Measurements from ENCODE around the gene STK38. TPM values are rescaled to one million over a fixed set of nuclear protein-coding genes. Genes with fewer than 3 reads are reported as not detected.

STK38 gene
- total and polyA plus RNA-seq, 2 donors, result 20.0 to 50.0 TPM

DNA sequence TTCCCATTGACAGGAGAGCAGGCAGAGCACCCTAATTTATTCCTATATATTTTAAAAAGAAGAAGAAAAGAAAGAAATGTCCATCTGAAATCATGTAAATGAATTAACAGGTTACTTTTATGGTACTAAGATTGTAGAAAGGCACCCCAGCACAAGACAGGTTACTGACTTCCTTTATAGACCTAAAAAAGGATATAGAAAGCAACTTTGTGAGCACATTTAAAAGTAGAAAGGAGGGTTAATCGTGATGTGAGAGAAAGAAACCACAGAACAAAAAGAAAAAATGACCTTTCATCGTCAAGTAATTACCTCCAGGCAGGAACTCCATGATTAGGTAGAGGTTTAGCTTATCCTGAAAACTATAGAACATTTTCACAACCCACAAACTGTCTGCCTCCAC lies 29.9 kb downstream of the STK38 start:
- no peaks in the 10 kb centered on the region for H3K4me1 ChIP-seq (ENCODE audit: control insufficient read depth in 2 of 2, insufficient read depth in 2 of 2, low read length in 2 of 2)
- no peak overlapping the region for H3K27ac ChIP-seq (ENCODE audit: low read depth in 1 of 2, low read length in 1 of 2)
- no peak for DNase-seq (ENCODE audit: low read depth in 6 of 9, low spot score in 9 of 9)
- no peaks in the 10 kb centered on the region for H3K9me3 ChIP-seq (ENCODE audit: control insufficient read depth in 2 of 2, insufficient read depth in 1 of 2, low read length in 1 of 2)
- H3K27me3 ChIP-seq (ENCODE audit: control insufficient read depth in 2 of 2, insufficient read depth in 1 of 2, low read length in 1 of 2), result no peaks in the 10 kb centered on the region
- peaks cover 29 to 79% of the 10 kb centered on the region in 2 donors for H3K36me3 ChIP-seq (ENCODE audit: control insufficient read depth in 2 of 2, insufficient read depth in 2 of 2, low read length in 1 of 2)
- 66% methylated on average over 2 of the region's 2 CpGs for WGBS
- no peak overlapping the region for H3K4me3 ChIP-seq (ENCODE audit: low read length in 2 of 2)

DNA sequence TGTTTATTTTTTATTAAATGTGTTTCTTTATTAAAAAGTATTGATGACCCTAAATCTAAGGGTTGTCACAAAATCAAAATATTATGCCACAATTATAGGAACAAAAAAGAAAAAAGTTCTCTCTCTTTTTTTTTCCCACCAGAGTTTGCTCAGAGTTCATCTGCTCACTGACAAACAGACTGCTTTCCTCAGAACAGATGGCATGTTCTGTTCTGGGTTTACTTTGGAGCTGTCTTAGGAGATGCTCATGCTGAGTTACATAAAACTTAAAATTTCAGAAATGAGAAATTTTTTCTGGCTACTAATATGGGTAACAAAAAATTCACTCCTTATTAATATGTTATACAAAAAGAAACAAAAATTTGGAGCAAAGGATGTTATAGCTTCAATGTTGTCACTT lies 30.3 kb downstream of the STK38 start:
- H3K9me3 ChIP-seq (ENCODE audit: control insufficient read depth in 2 of 2, insufficient read depth in 1 of 2, low read length in 1 of 2), result no peaks in the 10 kb centered on the region
- H3K36me3 ChIP-seq (ENCODE audit: control insufficient read depth in 2 of 2, insufficient read depth in 2 of 2, low read length in 1 of 2), result peaks cover 30 to 78% of the 10 kb centered on the region in 2 donors
- no peak overlapping the region for H3K4me3 ChIP-seq (ENCODE audit: low read length in 2 of 2)

DNA sequence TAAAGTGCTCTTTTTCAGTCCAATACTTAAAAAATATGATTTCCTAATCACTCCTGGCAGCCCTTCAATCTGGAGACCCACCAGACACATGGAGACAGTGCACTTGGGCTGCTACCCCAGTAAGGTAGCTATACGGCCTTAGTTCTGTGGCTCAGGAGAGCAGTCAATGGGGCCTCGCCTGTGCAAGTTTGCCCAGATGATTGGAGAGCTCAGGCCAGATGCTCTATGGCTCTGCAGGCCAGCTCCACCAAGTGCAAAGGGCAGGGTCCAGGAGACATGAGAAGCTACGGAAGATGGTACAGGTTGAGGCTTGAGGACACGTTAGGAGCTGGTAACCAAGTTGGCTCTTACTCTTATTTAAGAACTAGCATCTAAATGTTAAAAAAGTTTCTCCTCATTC lies 30.7 kb downstream of the STK38 start:
- no peaks in the 10 kb centered on the region for H3K27me3 ChIP-seq (ENCODE audit: control insufficient read depth in 2 of 2, insufficient read depth in 1 of 2, low read length in 1 of 2)
- H3K27ac ChIP-seq (ENCODE audit: low read depth in 1 of 2, low read length in 1 of 2), result no peak overlapping the region
- H3K4me1 ChIP-seq (ENCODE audit: control insufficient read depth in 2 of 2, insufficient read depth in 2 of 2, low read length in 2 of 2), result no peaks in the 10 kb centered on the region
- DNase-seq (ENCODE audit: low read depth in 6 of 9, low spot score in 9 of 9), result no peak
- no peak overlapping the region for H3K4me3 ChIP-seq (ENCODE audit: low read length in 2 of 2)
- WGBS, result 97% methylated on average over 4 of the region's 4 CpGs
- no peaks in the 10 kb centered on the region for H3K9me3 ChIP-seq (ENCODE audit: control insufficient read depth in 2 of 2, insufficient read depth in 1 of 2, low read length in 1 of 2)
- H3K36me3 ChIP-seq (ENCODE audit: control insufficient read depth in 2 of 2, insufficient read depth in 2 of 2, low read length in 1 of 2), result peaks cover 33 to 76% of the 10 kb centered on the region in 2 donors

More for the DNA sequence above, 30.3 kb downstream of the STK38 start:
- Histone ChIP-seq H3K27me3 (ENCODE audit: control insufficient read depth in 2 of 2, insufficient read depth in 1 of 2, low read length in 1 of 2) (no peaks in the 10 kb centered on the region), H3K27ac (ENCODE audit: low read depth in 1 of 2, low read length in 1 of 2) (no peak overlapping the region), H3K4me1 (ENCODE audit: control insufficient read depth in 2 of 2, insufficient read depth in 2 of 2, low read length in 2 of 2) (no peaks in the 10 kb centered on the region)
- no peak for DNase-seq (ENCODE audit: low read depth in 6 of 9, low spot score in 9 of 9)

DNA sequence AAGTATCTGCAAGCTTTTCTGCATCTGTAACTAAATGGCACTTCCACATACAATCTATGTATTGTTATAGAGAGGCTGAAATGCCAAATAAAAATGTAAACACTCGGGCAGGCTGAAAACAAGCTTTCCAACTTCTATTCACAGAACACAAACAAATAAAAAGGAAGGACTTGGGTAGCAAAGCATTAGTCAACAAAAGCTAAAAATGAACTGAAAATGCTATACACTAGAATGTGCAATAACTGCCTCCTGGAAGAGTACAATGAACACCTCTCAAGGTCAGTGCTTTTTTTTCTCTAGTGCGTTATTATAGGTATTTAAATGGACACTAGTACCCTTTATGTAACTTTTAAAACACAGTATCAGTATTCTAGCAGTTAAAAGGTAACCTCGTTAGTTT lies 31.4 kb downstream of the STK38 start:
- Histone ChIP-seq H3K27me3 (ENCODE audit: control insufficient read depth in 2 of 2, insufficient read depth in 1 of 2, low read length in 1 of 2) (no peaks in the 10 kb centered on the region), H3K36me3 (ENCODE audit: control insufficient read depth in 2 of 2, insufficient read depth in 2 of 2, low read length in 1 of 2) (peaks cover 34 to 75% of the 10 kb centered on the region in 2 donors), H3K9me3 (ENCODE audit: control insufficient read depth in 2 of 2, insufficient read depth in 1 of 2, low read length in 1 of 2) (no peaks in the 10 kb centered on the region), H3K4me3 (ENCODE audit: low read length in 2 of 2) (no peak overlapping the region), H3K4me1 (ENCODE audit: control insufficient read depth in 2 of 2, insufficient read depth in 2 of 2, low read length in 2 of 2) (no peaks in the 10 kb centered on the region), H3K27ac (ENCODE audit: low read depth in 1 of 2, low read length in 1 of 2) (no peak overlapping the region)
- no peak for DNase-seq (ENCODE audit: low read depth in 6 of 9, low spot score in 9 of 9)
- 96% methylated on average over 3 of the region's 3 CpGs for WGBS

DNA sequence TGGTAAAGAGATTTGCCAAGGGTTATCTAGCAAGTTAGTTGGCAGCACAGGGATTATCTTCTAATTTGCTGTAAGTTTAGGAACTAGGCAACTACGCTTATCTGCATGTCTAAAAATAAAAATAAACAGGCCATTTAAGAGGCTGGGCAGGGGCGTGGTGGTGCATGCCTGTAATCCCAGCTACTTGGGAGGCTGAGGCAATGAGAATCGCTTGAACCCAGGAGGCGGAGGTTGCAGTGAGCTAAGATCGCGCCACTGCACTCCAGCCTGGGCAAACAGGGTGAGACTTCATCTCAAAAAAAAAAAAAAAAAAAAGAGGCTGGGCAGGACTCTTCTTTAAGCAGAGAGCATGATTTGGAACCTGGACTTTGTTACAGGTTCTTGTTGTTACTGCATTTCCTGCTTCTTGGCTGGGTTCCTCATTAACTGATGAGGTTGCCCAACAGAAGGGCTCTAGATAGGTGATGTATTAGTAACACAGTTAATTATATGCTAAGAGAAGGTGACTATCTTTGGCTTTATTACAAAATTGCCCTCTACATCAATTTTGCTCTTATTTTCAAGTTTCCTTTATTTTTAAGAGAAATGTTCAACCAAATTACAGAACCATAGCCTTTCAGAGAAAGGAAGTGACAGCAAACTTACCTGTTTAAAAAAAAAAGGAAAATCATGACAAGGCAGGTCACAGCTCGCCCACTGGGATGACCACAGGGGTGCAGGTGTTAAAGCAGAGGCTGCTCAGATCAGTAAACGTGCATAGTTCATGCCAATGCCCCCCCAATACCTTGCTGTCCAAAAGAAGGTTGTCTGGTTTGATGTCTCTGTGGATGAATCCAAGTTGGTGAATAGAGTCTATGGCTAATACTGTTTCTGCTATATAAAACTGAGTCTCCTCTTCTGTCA lies 32.5 kb downstream of the STK38 start:
- Histone ChIP-seq H3K4me3 (ENCODE audit: low read length in 2 of 2) (no peak overlapping the region), H3K27me3 (ENCODE audit: control insufficient read depth in 2 of 2, insufficient read depth in 1 of 2, low read length in 1 of 2) (no peaks in the 10 kb centered on the region), H3K27ac (ENCODE audit: low read depth in 1 of 2, low read length in 1 of 2) (no peak overlapping the region), H3K9me3 (ENCODE audit: control insufficient read depth in 2 of 2, insufficient read depth in 1 of 2, low read length in 1 of 2) (peaks cover 0 to 7% of the 10 kb centered on the region in 2 donors), H3K36me3 (ENCODE audit: control insufficient read depth in 2 of 2, insufficient read depth in 2 of 2, low read length in 1 of 2) (peaks cover 41 to 74% of the 10 kb centered on the region in 2 donors), H3K4me1 (ENCODE audit: control insufficient read depth in 2 of 2, insufficient read depth in 2 of 2, low read length in 2 of 2) (no peaks in the 10 kb centered on the region)
- no peak for DNase-seq (ENCODE audit: low read depth in 6 of 9, low spot score in 9 of 9)
- 95% methylated on average over 8 of the region's 8 CpGs for WGBS

DNA sequence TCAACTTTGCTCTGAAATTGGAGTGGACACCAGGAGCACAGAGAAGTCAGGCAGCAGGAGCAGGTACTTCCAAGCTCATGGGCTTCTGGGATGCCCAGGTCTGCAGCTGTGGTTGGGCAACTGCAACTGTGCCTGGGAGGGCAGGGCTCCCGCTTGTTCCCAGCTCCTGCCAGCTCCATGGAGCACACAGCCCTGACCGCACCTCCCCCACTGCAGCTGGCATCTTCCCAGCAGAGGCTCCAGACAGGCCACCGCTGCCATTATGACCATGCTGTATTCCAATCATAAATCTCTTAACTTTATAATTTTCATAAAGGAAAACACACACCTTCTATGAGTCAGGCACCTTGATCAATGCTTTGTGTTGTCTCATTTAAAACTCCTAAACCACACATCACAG lies 36.9 kb downstream of the STK38 start:
- Histone ChIP-seq H3K36me3 (ENCODE audit: control insufficient read depth in 2 of 2, insufficient read depth in 2 of 2, low read length in 1 of 2) (peaks cover 50 to 64% of the 10 kb centered on the region in 2 donors), H3K27me3 (ENCODE audit: control insufficient read depth in 2 of 2, insufficient read depth in 1 of 2, low read length in 1 of 2) (no peaks in the 10 kb centered on the region), H3K4me3 (ENCODE audit: low read length in 2 of 2) (no peak overlapping the region), H3K4me1 (ENCODE audit: control insufficient read depth in 2 of 2, insufficient read depth in 2 of 2, low read length in 2 of 2) (no peaks in the 10 kb centered on the region), H3K27ac (ENCODE audit: low read depth in 1 of 2, low read length in 1 of 2) (no peak overlapping the region), H3K9me3 (ENCODE audit: control insufficient read depth in 2 of 2, insufficient read depth in 1 of 2, low read length in 1 of 2) (peaks cover 0 to 11% of the 10 kb centered on the region in 2 donors)
- no peak for DNase-seq (ENCODE audit: low read depth in 6 of 9, low spot score in 9 of 9)
- WGBS, result 100% methylated on average over 3 of the region's 3 CpGs

DNA sequence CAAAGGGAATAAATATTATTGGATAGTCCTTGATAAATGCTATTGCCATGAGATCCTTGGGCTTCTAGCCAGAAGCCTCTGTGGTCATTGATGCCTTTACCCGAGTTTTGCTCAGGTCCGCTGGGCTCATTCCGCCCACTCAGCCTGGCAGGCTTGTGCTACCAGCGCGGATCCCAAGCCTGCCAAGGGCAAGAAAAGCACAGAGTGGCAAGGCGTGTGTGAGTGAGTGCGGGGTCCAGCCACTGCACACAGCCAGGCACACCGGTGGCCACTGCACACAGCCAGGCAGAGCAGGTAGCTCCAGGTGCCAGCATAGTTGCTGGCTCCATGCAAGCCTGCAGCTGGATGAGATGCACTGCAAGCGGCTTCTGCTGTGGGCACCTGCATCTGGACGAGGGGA lies 38.7 kb downstream of the STK38 start:
- Histone ChIP-seq H3K4me1 (ENCODE audit: control insufficient read depth in 2 of 2, insufficient read depth in 2 of 2, low read length in 2 of 2) (no peaks in the 10 kb centered on the region), H3K9me3 (ENCODE audit: control insufficient read depth in 2 of 2, insufficient read depth in 1 of 2, low read length in 1 of 2) (peaks cover 0 to 11% of the 10 kb centered on the region in 2 donors), H3K36me3 (ENCODE audit: control insufficient read depth in 2 of 2, insufficient read depth in 2 of 2, low read length in 1 of 2) (peaks cover 38 to 67% of the 10 kb centered on the region in 2 donors), H3K27ac (ENCODE audit: low read depth in 1 of 2, low read length in 1 of 2) (no peak overlapping the region), H3K4me3 (ENCODE audit: low read length in 2 of 2) (no peak overlapping the region), H3K27me3 (ENCODE audit: control insufficient read depth in 2 of 2, insufficient read depth in 1 of 2, low read length in 1 of 2) (no peaks in the 10 kb centered on the region)
- DNase-seq (ENCODE audit: low read depth in 6 of 9, low spot score in 9 of 9), result no peak
- 99% methylated on average over 10 of the region's 10 CpGs for WGBS

DNA sequence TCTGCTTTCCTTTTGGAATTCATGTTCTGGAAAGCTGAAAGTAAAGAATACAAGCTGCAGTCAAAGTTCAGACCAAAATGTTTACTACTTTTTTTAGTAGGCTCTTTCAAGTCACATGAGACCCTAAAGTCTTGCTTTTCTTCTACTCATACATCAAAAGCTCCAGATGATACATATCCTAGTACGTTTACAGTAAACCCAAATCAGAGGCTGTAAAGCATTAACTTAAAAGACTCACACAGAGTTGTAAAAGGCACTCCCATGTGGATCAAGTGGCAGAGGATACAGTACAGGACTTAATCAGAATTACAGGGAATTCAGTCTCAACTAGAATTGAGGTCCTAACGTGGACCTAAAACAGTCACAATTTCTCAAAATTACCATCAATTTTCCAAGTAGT lies 40.7 kb downstream of the STK38 start:
- 70% methylated on average over 2 of the region's 2 CpGs for WGBS
- Histone ChIP-seq H3K27me3 (ENCODE audit: control insufficient read depth in 2 of 2, insufficient read depth in 1 of 2, low read length in 1 of 2) (no peaks in the 10 kb centered on the region), H3K4me1 (ENCODE audit: control insufficient read depth in 2 of 2, insufficient read depth in 2 of 2, low read length in 2 of 2) (no peaks in the 10 kb centered on the region), H3K9me3 (ENCODE audit: control insufficient read depth in 2 of 2, insufficient read depth in 1 of 2, low read length in 1 of 2) (peaks cover 0 to 11% of the 10 kb centered on the region in 2 donors), H3K4me3 (ENCODE audit: low read length in 2 of 2) (no peak overlapping the region), H3K27ac (ENCODE audit: low read depth in 1 of 2, low read length in 1 of 2) (no peak overlapping the region), H3K36me3 (ENCODE audit: control insufficient read depth in 2 of 2, insufficient read depth in 2 of 2, low read length in 1 of 2) (peaks cover 30 to 62% of the 10 kb centered on the region in 2 donors)
- peak in 1 of 9 donors; percentile 7 for DNase-seq (ENCODE audit: low read depth in 6 of 9, low spot score in 9 of 9)

DNA sequence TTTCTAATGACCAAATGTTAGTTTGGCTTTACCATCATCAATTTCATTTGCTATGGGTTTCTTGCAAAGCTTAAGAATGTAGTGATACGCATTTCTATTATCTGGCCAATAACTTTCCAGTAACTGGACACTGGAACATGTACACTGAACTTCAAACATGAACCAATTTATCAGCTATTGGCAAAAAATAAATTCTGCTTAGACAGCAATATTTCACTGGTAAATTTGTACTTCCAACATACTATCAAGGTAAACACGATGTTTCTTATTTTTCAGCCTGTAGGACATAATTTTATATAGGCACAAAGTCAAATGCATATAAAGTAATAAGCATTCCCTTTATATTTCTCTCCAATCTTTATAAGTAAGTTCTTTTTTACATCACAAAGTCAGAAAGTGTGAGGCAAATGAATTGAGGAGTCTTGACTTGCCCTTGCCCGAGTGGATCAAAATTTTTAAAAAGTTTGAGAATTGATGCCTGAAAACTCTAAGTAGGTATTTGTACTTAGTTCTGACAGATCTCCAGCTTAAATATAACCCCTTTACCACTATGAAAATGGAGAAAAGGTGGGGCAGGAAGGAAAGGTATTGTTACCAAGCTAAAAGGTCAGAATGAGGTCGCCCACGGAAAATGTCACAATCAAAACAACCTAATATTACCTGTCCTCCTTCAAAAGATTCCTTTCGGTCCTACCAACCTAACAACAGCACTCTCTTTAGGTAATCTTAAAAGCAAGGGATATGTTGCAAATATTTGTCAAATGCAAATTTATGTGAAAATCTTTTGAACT lies 41.3 kb downstream of the STK38 start:
- no peak overlapping the region for H3K27ac ChIP-seq (ENCODE audit: low read depth in 1 of 2, low read length in 1 of 2)
- DNase-seq (ENCODE audit: low read depth in 6 of 9, low spot score in 9 of 9), result no peak
- no peak overlapping the region for H3K4me3 ChIP-seq (ENCODE audit: low read length in 2 of 2)
- H3K27me3 ChIP-seq (ENCODE audit: control insufficient read depth in 2 of 2, insufficient read depth in 1 of 2, low read length in 1 of 2), result no peaks in the 10 kb centered on the region
- H3K36me3 ChIP-seq (ENCODE audit: control insufficient read depth in 2 of 2, insufficient read depth in 2 of 2, low read length in 1 of 2), result peaks cover 31 to 57% of the 10 kb centered on the region in 2 donors
- 95% methylated on average over 6 of the region's 6 CpGs for WGBS
- H3K4me1 ChIP-seq (ENCODE audit: control insufficient read depth in 2 of 2, insufficient read depth in 2 of 2, low read length in 2 of 2), result no peaks in the 10 kb centered on the region
- H3K9me3 ChIP-seq (ENCODE audit: control insufficient read depth in 2 of 2, insufficient read depth in 1 of 2, low read length in 1 of 2), result peaks cover 0 to 11% of the 10 kb centered on the region in 2 donors
